HFF-Myc (cell line): ENCODE measurements around the gene THUMPD1.
"Not testable (repeated sequence)": the region's sequence is repeated elsewhere in the genome, so short reads cannot be mapped to it uniquely, and the experiment has no call there.

Experiments used
- DNase-seq: peaks from one replicate; pipeline ENCODE4 v3.0.0-alpha.2; 2011; ENCODE audit warnings: low read depth; ENCODE audit errors: extremely low read depth
- H3K4me3 ChIP-seq: replicated peaks from 2 replicates; pipeline ENCODE4 v1.5.1; 2011; ENCODE audit warnings: low read depth, mild to moderate bottlenecking, control low read depth, low read length
- TF ChIP-seq, protein P1 (sequence below): IDR thresholded peaks from 2 replicates; pipeline ENCODE4 v1.5.1; 2012; ENCODE audit warnings: mild to moderate bottlenecking, low read depth, low read length, control low read depth; ENCODE audit errors: missing control alignments

The THUMPD1 gene

DNA sequence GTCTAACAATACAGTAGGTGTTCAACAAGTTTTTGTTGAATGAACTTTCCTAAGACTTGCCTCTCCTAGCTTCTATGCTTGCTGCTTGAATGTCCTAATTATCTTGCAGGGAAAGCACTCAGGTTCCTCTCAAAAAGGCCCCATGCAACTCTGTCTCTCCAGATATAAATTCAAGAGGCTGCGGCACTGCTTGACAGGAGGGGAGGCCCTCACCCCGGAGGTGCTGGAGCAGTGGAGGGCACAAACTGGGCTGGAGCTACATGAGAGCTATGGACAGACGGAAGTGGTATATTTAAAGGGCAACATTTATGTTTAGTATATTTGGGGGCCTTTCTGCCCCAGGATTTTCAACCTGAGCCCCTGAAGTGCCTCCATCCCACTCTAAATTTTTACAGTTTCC is 14.4 kb downstream of the THUMPD1 start:
- TF ChIP-seq, protein P1, sequence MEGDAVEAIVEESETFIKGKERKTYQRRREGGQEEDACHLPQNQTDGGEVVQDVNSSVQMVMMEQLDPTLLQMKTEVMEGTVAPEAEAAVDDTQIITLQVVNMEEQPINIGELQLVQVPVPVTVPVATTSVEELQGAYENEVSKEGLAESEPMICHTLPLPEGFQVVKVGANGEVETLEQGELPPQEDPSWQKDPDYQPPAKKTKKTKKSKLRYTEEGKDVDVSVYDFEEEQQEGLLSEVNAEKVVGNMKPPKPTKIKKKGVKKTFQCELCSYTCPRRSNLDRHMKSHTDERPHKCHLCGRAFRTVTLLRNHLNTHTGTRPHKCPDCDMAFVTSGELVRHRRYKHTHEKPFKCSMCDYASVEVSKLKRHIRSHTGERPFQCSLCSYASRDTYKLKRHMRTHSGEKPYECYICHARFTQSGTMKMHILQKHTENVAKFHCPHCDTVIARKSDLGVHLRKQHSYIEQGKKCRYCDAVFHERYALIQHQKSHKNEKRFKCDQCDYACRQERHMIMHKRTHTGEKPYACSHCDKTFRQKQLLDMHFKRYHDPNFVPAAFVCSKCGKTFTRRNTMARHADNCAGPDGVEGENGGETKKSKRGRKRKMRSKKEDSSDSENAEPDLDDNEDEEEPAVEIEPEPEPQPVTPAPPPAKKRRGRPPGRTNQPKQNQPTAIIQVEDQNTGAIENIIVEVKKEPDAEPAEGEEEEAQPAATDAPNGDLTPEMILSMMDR, result no peak
- H3K4me3 ChIP-seq, result no peak overlapping the region
- no peak for DNase-seq

- no peak overlapping the region for H3K4me3 ChIP-seq
- TF ChIP-seq, protein P1, result no peak
- DNase-seq, result no peak
These were observed 15.0 kb downstream of the THUMPD1 start for GRCh38 chr16:20726661-20727060.

DNA sequence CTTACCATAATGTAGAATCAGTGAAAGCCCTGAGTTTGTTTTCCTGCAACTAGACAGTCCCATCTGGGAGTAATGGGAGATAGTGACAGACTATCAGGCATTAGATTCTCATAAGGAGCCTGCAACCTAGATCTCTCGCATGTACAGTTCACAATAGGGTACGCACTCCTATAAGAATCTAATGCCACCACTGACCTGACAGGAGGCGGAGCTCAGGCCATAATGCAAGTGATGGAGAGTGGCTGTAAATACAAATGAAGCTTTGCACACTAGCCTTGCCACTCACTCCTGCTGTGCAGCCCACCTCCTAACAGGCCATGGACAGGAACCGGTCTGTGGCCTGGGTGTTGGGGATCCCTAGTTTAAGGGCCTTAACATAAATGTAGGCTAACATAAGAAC is 21.4 kb downstream of the THUMPD1 start:
- no peak for DNase-seq
- no peak overlapping the region for H3K4me3 ChIP-seq
- TF ChIP-seq, protein P1, result no peak

GRCh38 chr16:20717718-20718117 is 23.9 kb downstream of the THUMPD1 start:
- H3K4me3 ChIP-seq, DNase-seq: not testable (repeated sequence)

GRCh38 chr16:20711277-20711911 is 30.2 kb downstream of the THUMPD1 start:
- DNase-seq, result no peak
- no peak overlapping the region for H3K4me3 ChIP-seq
- TF ChIP-seq, protein P1, result no peak

GRCh38 chr16:20708129-20708528 is 33.5 kb downstream of the THUMPD1 start:
- not testable (repeated sequence) for H3K4me3 ChIP-seq, DNase-seq
- TF ChIP-seq, protein P1, result peak; percentile 10

DNA sequence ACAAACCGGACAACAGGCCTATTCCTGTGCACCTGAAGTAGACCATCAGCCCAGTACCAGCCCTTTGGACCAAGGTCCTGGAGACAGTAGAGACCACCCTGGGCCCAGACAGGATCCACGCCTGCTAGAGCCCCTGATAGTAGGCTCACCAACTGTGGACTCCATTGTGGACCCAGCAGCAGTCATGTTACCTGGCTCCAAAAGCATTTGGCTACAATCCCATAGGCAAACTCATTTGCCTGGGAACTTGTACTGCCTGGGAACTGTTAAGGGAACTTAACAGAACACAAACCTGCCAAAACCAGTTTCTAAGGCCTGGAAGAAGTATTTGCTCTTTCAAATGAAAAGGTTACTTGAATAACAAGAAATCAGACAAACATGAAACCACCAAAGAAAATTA is 34.2 kb downstream of the THUMPD1 start:
- TF ChIP-seq, protein P1, result no peak

GRCh38 chr16:20705972-20706371 is 35.6 kb downstream of the THUMPD1 start:
- DNase-seq, H3K4me3 ChIP-seq: not testable (repeated sequence)

More for the DNA sequence above, 34.2 kb downstream of the THUMPD1 start:
- no peak for DNase-seq
- H3K4me3 ChIP-seq, result no peak overlapping the region
